Fibroblast of skin of abdomen (primary cell): ENCODE results near the gene SERPINB7.

Experiments used
- DNase-seq: peaks from one replicate; pipeline ENCODE4 v3.0.0-alpha.2; 2013

SERPINB7 gene

GRCh38 chr18:63788447-63789096 is 13.4 kb downstream of the SERPINB7 start:
- peak; percentile 88 for DNase-seq

GRCh38 chr18:63789327-63789726 is 14.1 kb downstream of the SERPINB7 start:
- no peak for DNase-seq

- peak; percentile 25 for DNase-seq
These were observed 20.4 kb downstream of the SERPINB7 start for GRCh38 chr18:63795606-63796005.

DNA sequence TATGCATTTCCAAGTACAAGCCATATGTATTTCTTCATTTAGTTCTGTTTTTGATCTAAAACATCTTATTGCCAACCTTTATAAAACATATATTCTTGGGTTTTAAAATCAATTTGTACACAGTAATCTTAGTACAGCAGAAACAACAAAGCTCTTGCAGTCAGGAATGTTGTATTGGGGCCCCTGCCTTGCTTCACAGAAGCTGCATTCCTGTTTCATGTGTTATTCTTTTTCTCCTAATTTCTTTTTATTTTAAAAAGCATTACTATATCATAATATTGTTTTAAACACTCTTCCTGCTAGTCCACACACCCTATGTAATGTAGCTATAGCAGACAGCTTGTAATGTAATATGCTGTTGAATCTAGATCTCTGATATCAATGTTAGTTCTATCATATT is 24.0 kb downstream of the SERPINB7 start:
- no peak for DNase-seq

GRCh38 chr18:63801343-63801742 is 26.1 kb downstream of the SERPINB7 start:
- DNase-seq: no peak

- no peak for DNase-seq
These were observed 32.9 kb downstream of the SERPINB7 start for GRCh38 chr18:63808125-63808524.

DNA sequence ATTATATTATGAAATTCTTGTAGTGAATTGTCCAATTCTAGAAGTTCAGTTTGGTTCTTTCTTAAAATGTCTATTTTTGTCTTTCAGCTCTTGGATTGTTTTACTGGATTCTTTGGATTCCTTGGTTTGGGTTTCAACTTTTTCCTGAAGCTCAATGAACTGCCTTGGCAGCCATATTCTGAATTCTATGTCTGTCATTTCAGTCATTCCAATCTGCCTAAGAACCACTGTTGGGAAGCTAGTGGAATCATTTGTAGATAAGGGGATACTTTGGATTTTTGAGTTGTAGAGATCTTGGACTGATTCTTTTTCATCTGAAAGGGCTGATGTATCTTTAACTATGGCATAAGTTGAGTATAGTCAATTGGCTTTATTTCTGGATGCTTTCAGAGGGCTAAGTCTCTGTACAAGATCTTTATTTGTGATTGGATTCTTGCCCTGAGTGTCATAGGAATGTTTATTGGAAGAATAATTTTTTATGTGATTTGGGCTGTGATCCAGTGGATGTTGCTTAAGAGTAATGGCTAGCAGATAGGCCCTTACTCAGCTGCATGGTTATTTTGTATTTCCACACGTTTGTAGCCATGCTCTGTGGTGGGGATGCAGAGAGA is 42.3 kb downstream of the SERPINB7 start:
- DNase-seq: peak; percentile 89

- DNase-seq: no peak
These were observed 43.0 kb downstream of the SERPINB7 start for GRCh38 chr18:63818212-63818611.

DNA sequence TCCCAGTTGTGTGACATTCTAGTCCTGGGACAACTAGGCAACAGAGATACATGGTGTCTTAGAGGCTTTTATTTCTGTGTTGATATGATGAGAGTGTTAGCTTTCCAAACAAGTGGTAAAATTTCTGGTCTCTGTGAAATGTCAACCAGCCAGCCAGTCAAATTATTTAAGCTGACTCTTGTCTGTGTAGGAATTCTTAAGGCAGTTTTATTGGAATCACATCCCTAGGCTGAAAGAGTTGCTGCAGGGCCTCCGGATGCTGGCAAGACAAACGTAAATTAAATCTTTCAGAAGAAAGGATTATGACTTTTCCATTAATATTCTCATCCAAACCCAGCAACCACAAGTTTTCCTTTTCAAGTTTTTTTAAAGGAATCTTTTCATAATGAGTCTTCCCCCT is 44.6 kb downstream of the SERPINB7 start:
- peak; percentile 80 for DNase-seq

- peak; percentile 38 for DNase-seq
These were observed 45.5 kb downstream of the SERPINB7 start for GRCh38 chr18:63820694-63821093.

DNA sequence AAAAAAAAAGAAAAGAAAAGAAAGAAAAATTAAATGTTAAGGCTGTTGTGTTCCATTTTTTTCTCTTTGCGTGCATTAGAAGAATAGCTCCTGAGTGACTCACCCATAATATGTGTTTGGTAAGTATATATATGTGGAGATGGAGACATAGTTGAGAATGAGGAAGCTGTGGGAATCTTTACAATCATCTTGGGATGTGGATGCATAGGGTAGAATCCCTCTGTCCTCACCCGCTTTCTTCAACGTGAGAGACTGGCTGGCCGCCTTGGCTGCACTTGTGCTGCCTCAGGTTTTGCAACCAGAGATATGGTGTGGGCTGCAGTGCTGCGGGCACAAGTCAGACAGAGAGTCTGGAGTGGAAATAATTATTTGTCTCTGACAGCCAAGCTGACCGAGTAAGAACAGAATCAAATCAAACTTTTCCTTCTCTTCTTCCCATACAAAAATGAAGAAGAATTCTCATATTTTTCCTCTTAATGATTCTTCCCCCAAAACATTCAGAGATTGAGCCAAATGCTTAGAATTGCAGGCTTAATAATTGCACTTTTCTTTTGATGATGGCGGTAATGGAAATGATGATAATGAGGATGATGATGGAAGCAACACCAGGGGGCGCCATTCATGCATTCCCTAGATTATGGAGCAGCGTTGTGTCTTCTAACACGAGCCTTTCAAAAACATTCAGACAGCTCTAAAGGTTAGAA is 48.5 kb downstream of the SERPINB7 start:
- DNase-seq: peak; percentile 76

DNA sequence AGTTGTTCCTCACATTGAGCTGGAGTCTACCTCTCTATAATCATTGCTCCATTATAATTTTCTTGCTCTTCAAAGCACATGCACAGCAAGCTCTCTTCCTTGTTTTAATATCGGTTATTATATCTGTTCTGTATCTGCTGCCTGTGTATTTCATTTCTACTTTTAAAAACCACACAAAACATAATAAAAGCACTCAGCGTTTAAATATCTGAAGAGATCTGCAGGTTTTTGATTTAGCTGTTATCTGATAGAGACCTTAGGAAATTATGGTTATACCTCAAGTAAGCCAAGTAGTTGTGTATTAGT is 49.0 kb downstream of the SERPINB7 start:
- no peak for DNase-seq

GRCh38 chr18:63828120-63828519 is 52.9 kb downstream of the SERPINB7 start:
- DNase-seq: no peak

DNA sequence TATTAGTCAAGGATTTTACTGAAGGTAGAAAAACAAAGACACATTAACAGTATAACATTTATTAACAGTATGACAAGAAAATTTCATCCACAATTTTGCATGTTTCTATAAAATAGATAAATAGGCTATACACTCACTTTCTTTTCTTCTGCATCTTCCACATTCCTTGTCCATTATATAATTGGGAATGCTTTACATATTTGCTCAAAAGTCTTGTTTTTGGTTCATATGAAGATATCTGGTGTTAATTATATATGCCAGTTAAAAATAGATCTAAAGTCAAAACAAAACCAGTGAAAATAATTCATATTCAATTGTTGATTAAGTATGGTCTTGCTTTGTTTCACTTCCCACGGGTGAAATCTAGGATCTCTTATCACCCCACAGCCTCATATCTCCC is 53.4 kb downstream of the SERPINB7 start:
- DNase-seq: peak; percentile 43

DNA sequence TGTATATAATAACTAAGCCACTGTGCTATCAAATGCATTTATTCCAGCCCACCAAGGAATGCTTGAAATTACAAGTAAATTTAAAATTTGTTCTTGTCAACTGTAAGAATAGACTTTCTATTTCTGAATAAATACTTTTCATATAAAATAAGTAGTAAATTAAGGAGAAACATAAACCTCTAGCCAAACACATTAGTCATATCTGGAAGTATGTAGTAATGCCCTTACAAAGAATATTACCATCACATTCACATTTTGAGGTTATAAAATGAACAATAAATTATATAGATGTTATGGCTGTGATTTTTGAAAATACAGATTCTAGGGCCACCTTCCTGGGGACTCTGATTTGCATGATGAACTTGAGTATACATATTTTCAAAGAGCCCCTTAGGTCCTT is 54.7 kb downstream of the SERPINB7 start:
- DNase-seq: peak; percentile 27

GRCh38 chr18:63831080-63831788 is 56.0 kb downstream of the SERPINB7 start:
- DNase-seq: peak; percentile 70

DNA sequence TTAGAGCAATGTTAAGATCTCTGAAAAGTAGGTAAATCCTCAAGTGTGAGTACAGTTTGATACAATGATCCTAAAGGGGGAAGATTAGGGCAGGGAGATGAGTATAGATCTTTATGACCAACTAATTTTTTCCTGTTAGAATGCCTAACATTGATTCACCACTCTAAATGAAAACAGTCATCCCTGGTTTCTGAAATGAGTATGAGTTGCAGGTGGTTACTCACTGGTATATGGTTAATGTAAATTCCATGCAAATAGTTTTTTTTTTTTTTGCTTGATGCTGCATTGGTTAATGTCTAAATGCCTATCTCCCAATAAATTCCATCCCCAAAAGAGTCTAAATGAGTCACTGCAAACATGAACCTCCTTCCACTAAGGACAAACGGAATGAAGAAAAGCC is 57.3 kb downstream of the SERPINB7 start:
- DNase-seq: peak; percentile 94

- no peak for DNase-seq
These were observed 59.4 kb downstream of the SERPINB7 start for GRCh38 chr18:63834471-63835113.

DNA sequence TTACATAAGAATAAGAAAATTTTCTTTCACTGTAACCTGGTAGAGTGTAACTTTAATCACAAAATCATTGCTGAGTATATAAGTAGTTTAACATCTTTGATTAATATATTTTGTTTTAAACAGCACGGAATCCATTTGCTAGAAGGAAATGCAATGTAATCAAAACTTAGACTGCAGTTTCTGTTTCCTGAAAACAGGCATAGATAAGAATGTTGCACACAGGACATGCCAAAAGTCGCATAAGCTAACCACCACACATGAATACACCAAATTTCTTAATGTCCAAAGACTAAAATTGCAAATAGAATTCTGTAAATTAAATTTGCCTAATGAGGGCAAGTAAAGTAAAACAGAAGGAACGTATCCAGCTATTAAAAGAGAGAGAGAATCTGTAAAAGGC is 61.2 kb downstream of the SERPINB7 start:
- DNase-seq: no peak

- no peak for DNase-seq
These were observed 62.4 kb downstream of the SERPINB7 start for GRCh38 chr18:63837590-63837989.

DNA sequence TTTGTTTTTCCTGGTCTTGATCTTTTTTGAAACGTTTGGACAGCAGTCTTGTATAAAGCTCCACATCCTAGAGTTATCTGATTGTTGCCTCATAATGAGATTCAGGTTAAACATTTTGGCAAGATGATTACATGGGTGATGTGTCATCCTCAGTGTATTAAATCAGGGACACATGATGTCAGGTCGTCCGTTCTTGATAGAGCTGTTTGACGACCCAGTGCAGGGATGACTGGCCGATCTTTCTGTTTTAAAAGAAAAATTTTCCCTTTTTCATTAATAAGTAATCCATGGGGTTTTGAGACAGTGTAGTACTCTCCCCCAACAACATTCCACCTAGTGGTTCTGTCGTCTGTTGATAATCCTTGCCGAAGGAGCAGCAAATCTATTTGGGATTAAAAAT is 67.8 kb downstream of the SERPINB7 start:
- no peak for DNase-seq

DNA sequence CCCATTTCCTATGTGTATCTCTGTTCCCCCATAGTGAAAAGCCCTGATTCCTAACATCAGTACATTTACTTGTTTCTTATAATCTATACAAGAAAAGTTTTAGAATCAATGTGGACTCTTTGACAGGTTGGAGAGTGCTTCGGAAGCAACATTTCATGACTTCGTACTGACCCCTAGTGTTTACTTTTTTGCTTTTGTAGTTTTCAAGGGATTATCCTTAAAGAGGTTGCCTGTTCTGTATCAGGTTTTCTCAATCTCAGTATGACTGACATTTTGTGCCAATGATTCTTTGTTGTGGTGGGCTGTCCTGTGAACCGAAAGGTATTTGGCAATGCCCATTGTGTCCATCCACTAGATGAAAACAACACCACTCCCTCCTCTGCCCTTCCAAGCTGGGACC is 69.0 kb downstream of the SERPINB7 start:
- peak; percentile 50 for DNase-seq

DNA sequence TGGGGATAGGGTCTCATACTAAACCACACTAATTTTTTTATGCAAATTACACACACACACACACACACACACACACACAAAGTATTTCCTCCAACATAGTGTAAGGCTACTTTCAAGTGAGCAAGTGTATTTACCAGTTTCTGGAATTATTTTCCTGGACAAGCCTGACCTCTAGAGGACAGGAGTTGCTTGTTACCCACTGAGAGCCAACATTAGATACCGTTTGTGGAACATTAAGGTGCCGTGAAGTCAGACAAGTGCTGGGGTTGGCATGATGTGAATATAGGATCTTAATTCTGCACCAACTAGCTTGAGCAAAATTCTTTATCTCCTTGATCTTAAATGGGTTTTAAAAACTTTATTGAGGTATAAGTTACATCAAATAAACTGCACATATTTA is 72.9 kb downstream of the SERPINB7 start:
- DNase-seq: peak; percentile 70
